Suprapubic skin (tissue), 3 donors: Measurements from ENCODE around the gene SH3YL1.

Source experiments
- POLR2AphosphoS5 ChIP-seq, 3 donors: sonication (generic); formaldehyde crosslinking; IDR thresholded peaks; one replicate each; pipeline ENCODE4 v1.6.1; 2017; ENCODE audit warnings: antibody characterized with exemption in 3 of 3
- TF ChIP-seq, protein P1 (sequence below), 2 donors: fragments of 200-600 bp in 1 of 2; fragments of 450-650 bp in 1 of 2; sonication (generic) in 1 of 2; IDR thresholded peaks; one replicate each; pipeline ENCODE4 v1.5.1; 2016 to 2019; ENCODE audit warnings: antibody characterized with exemption in 2 of 2, mild to moderate bottlenecking in 1 of 2, moderate library complexity in 1 of 2

DNA sequence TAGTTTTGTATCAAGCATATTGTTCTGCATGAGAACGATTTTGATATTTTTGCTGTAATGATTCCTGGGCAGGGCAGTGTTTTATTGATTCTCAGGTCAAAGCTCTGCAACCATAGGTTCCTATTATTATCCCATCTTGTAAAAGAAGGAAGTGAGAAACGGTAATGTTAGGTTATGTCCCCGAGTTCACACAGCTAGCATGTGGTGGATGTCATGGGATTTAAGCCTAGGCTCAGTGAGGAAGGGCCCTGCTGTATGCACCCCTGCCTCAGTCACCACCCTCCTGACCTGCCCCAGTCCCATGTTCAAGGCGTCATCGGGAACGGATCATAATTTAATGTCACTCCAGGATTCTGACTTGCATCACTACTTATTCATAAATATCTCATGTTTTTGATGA lies 11.6 kb upstream of the SH3YL1 start:
- TF ChIP-seq, protein P1, sequence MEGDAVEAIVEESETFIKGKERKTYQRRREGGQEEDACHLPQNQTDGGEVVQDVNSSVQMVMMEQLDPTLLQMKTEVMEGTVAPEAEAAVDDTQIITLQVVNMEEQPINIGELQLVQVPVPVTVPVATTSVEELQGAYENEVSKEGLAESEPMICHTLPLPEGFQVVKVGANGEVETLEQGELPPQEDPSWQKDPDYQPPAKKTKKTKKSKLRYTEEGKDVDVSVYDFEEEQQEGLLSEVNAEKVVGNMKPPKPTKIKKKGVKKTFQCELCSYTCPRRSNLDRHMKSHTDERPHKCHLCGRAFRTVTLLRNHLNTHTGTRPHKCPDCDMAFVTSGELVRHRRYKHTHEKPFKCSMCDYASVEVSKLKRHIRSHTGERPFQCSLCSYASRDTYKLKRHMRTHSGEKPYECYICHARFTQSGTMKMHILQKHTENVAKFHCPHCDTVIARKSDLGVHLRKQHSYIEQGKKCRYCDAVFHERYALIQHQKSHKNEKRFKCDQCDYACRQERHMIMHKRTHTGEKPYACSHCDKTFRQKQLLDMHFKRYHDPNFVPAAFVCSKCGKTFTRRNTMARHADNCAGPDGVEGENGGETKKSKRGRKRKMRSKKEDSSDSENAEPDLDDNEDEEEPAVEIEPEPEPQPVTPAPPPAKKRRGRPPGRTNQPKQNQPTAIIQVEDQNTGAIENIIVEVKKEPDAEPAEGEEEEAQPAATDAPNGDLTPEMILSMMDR (IDR thresholded peaks at IDR 0.05), result no peak
- TF ChIP-seq POLR2AphosphoS5 (IDR thresholded peaks at IDR 0.05), result no peak
